ENCODE results near the gene CHCT1. TPM values are rescaled to one million over a fixed set of nuclear protein-coding genes. Genes with fewer than 3 reads are reported as not detected.

The CHCT1 gene
- total RNA-seq, 2 donors from 2014 or later = not detected

DNA sequence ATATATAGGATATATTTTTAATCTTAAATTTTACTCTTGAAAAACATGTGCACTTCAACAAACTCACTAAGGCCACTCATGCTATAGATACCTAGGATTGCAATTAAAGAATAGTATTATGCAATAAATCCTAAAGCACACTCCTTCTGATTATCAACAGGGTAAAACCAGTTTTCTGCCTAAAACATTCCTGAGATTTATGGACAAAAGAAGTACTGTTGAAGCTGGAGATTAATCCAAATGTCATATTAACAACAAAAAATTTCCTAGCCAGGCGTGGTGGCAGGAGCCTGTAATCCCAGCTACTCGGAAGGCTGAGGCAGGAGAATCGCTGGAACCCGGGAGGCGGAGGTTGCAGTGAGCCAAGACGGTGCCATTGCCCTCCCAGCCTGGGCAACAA lies 21.4 kb downstream of the CHCT1 start:
- Histone ChIP-seq H3K27me3 (no peaks in the 10 kb centered on the region), H3K4me3 (no peak overlapping the region), H3K9me3 (no peaks in the 10 kb centered on the region), H3K4me1 (no peaks in the 10 kb centered on the region), H3K36me3 (replicated peaks in 1 of 2; ENCODE audit: insufficient read depth in 1 of 2, low read depth in 2 of 2) (peaks cover 0 to 6% of the 10 kb centered on the region in 2 donors), H3K27ac (peak overlapping the region in 2 of 4 donors; percentile 43 to 58)
- DNase-seq (no peak), ATAC-seq (peak; percentile 42)
- WGBS, 2 donors = 49 to 56% methylated on average over 6 of the region's 6 CpGs
- intact Hi-C loops (cut with DNase I) = no loop called here
- TF ChIP-seq POLR2A (IDR thresholded peaks at IDR 0.05) = no peak
- TF ChIP-seq, protein P1, sequence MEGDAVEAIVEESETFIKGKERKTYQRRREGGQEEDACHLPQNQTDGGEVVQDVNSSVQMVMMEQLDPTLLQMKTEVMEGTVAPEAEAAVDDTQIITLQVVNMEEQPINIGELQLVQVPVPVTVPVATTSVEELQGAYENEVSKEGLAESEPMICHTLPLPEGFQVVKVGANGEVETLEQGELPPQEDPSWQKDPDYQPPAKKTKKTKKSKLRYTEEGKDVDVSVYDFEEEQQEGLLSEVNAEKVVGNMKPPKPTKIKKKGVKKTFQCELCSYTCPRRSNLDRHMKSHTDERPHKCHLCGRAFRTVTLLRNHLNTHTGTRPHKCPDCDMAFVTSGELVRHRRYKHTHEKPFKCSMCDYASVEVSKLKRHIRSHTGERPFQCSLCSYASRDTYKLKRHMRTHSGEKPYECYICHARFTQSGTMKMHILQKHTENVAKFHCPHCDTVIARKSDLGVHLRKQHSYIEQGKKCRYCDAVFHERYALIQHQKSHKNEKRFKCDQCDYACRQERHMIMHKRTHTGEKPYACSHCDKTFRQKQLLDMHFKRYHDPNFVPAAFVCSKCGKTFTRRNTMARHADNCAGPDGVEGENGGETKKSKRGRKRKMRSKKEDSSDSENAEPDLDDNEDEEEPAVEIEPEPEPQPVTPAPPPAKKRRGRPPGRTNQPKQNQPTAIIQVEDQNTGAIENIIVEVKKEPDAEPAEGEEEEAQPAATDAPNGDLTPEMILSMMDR (IDR thresholded peaks at IDR 0.05) = no peak

DNA sequence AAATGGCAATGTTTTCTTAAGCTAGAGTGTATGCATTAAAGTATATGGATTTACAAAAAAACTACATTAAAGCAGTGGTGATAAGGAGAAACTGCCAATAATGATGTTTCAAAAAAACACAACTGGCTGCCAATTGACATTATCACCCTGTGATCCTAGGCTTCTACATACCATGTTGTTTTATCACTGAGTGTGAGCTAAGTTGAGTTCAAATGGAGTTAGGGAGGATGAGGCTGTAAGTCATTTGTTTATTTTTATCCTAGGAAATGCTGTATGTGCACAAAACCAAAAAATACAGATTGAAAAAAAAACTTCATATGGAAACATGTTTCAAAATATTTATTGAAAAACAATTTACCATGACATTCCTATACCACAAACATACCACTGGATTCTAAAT lies 22.9 kb downstream of the CHCT1 start:
- H3K4me1 ChIP-seq = no peaks in the 10 kb centered on the region
- no peaks in the 10 kb centered on the region for H3K27me3 ChIP-seq
- ATAC-seq = no peak
- no peaks in the 10 kb centered on the region for H3K9me3 ChIP-seq
- no peak for TF ChIP-seq POLR2A (IDR thresholded peaks at IDR 0.05)
- TF ChIP-seq, protein P1 (IDR thresholded peaks at IDR 0.05) = no peak
- no peak for DNase-seq
- no peak overlapping the region for H3K4me3 ChIP-seq
- H3K36me3 ChIP-seq (replicated peaks in 1 of 2; ENCODE audit: insufficient read depth in 1 of 2, low read depth in 2 of 2) = peaks cover 0 to 8% of the 10 kb centered on the region in 2 donors
- no peak overlapping the region for H3K27ac ChIP-seq
- intact Hi-C loops (cut with DNase I) = no loop called here

DNA sequence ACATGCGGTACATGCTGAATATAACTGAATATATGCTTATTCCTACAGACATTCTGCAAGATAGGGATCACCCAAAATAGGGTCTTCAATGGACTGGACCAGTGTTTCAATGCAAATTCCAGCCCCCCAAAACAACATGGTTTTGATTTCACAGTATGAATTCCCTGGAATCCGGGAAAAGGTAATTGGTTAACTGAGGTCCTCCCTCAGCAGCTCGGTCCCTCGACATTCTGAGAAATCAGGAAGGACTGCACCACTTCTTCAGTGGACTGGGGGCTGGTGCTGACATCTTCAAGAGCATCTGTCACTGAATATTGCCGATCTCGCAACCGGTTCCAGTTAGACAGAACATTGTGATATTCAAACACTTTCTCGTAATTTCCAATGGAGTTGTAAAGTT lies 25.1 kb downstream of the CHCT1 start:
- Histone ChIP-seq H3K4me3 (no peak overlapping the region), H3K9me3 (no peaks in the 10 kb centered on the region), H3K27ac (no peak overlapping the region), H3K27me3 (no peaks in the 10 kb centered on the region), H3K4me1 (no peaks in the 10 kb centered on the region), H3K36me3 (replicated peaks in 1 of 2; ENCODE audit: insufficient read depth in 1 of 2, low read depth in 2 of 2) (peaks cover 0 to 13% of the 10 kb centered on the region in 2 donors)
- 95 to 96% methylated on average over 8 of the region's 8 CpGs for WGBS, 2 donors
- no peak for ATAC-seq
- no peak for DNase-seq
- TF ChIP-seq POLR2A (IDR thresholded peaks at IDR 0.05) = no peak
- TF ChIP-seq, protein P1 (IDR thresholded peaks at IDR 0.05) = no peak
- intact Hi-C loops (cut with DNase I) = no loop called here

DNA sequence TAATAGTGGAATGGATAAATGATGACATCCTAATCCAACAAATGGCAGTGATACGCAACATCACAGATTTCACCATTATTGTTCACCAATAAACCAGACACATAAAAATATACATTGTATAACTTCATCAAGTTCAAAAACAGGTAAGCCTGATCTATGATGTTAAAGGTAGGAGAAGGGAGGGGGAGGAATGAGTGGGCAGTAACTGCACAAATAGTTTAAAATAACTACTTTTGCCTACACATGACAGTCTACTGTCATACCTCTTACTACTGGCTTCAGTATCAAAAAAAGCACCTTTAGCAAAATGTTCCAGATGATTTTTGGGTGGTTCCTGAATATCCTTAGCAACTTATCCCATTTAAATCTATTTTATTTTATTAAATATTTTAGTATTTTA lies 28.8 kb downstream of the CHCT1 start:
- Histone ChIP-seq H3K4me1 (no peaks in the 10 kb centered on the region), H3K9me3 (no peaks in the 10 kb centered on the region), H3K27ac (no peak overlapping the region), H3K27me3 (no peaks in the 10 kb centered on the region), H3K4me3 (no peak overlapping the region), H3K36me3 (replicated peaks in 1 of 2; ENCODE audit: insufficient read depth in 1 of 2, low read depth in 2 of 2) (peaks cover 7 to 26% of the 10 kb centered on the region in 2 donors)
- WGBS, 2 donors = 90 to 100% methylated on average over 1 of the region's 1 CpG
- DNase-seq (no peak), ATAC-seq (no peak)
- intact Hi-C loops (cut with DNase I) = no loop called here
- TF ChIP-seq POLR2A (IDR thresholded peaks at IDR 0.05) = no peak
- TF ChIP-seq, protein P1 (IDR thresholded peaks at IDR 0.05) = no peak

DNA sequence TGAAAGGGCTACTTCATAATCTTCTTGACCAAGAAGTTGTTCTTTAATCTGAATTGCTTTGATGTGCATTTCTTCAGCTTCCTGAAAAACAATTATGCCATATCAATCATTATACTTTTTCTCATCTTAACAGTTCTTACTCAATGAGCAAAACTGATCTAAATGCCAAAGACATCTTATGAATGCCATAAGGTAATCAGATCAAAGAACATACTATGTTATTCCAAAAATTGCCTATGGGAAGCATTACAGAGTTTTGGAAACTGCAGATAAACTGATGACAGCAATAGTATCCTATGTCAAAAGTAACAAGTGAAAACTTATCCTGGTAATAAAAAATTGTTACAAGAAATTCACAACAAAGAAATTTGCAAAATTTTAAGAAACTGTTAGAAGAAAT lies 29.7 kb downstream of the CHCT1 start:
- no peaks in the 10 kb centered on the region for H3K9me3 ChIP-seq
- H3K4me3 ChIP-seq = no peak overlapping the region
- ATAC-seq (no peak), DNase-seq (no peak)
- intact Hi-C loops (cut with DNase I) = no loop called here
- no peak for TF ChIP-seq POLR2A (IDR thresholded peaks at IDR 0.05)
- TF ChIP-seq, protein P1 (IDR thresholded peaks at IDR 0.05) = no peak
- peaks cover 7 to 23% of the 10 kb centered on the region in 2 donors for H3K36me3 ChIP-seq (replicated peaks in 1 of 2; ENCODE audit: insufficient read depth in 1 of 2, low read depth in 2 of 2)
- no peaks in the 10 kb centered on the region for H3K4me1 ChIP-seq
- no peak overlapping the region for H3K27ac ChIP-seq
- no peaks in the 10 kb centered on the region for H3K27me3 ChIP-seq

Measured in body of pancreas (tissue), 4 donors.